Testis (tissue), 2 donors: ENCODE data around the gene RNF220.

ENCODE experiments used
- POLR2A ChIP-seq: fragments of 450-650 bp; IDR thresholded peaks from one replicate; pipeline ENCODE4 v1.6.1; 2017; ENCODE audit warnings: antibody characterized with exemption, mild to moderate bottlenecking, moderate library complexity
- TF ChIP-seq, protein P1 (sequence below), 3 experiments: fragments of 450-650 bp in 2 of 3; fragments of 200-600 bp in 1 of 3; sonication (generic) in 1 of 3; IDR thresholded peaks; one replicate each; pipeline ENCODE4 v1.5.1; 2016 to 2019; ENCODE audit warnings: antibody characterized with exemption in 3 of 3, mild to moderate bottlenecking in 2 of 3, moderate library complexity in 1 of 3

DNA sequence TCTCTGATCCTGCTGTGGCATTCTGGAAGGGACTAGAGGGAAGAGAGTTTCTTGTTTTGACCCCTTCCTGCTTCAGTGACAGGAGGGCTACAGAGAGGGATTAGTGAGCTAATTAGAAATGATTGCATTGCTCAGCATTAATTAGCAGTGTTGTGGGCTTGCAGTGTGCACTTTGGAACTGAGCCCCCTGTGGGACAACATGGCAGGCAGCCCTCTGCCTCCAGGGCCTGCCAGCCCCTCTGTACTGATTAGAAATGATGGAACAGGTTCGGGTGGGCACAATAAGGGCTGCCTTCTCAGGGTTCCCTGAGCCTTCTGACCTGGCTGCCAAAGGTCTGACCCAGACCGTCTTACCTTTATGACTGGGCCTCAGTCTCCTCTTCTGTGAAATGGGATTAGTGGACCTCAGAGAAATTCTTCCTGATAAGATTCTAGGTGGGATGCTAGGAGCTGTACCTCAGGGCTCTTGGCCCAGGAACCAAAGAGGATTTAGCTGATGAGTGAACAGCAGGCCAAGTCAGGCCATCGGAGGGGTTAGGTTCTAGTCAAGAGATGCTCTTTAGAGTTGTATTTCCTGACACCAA is 229.6 kb downstream of the RNF220 start:
- TF ChIP-seq, protein P1, sequence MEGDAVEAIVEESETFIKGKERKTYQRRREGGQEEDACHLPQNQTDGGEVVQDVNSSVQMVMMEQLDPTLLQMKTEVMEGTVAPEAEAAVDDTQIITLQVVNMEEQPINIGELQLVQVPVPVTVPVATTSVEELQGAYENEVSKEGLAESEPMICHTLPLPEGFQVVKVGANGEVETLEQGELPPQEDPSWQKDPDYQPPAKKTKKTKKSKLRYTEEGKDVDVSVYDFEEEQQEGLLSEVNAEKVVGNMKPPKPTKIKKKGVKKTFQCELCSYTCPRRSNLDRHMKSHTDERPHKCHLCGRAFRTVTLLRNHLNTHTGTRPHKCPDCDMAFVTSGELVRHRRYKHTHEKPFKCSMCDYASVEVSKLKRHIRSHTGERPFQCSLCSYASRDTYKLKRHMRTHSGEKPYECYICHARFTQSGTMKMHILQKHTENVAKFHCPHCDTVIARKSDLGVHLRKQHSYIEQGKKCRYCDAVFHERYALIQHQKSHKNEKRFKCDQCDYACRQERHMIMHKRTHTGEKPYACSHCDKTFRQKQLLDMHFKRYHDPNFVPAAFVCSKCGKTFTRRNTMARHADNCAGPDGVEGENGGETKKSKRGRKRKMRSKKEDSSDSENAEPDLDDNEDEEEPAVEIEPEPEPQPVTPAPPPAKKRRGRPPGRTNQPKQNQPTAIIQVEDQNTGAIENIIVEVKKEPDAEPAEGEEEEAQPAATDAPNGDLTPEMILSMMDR (IDR thresholded peaks at IDR 0.05), result no peak
- no peak for TF ChIP-seq POLR2A
